IPS DF 6.9 (cell line): ENCODE results near the gene AP3B1.

Experiments used
- DNase-seq: peaks from one replicate; pipeline ENCODE4 v3.0.0-alpha.2; 2013; ENCODE audit warnings: low read depth, low spot score
- H3K27ac ChIP-seq: one replicate; pipeline ENCODE4 v1.5.1; 2013; ENCODE audit warnings: low read length, control low read depth
- H3K27me3 ChIP-seq: 2 replicates; pipeline ENCODE4 v1.6.1; 2013; ENCODE audit warnings: mild to moderate bottlenecking, low read length; ENCODE audit not compliant: control insufficient read depth, insufficient read depth
- H3K36me3 ChIP-seq: 2 replicates; pipeline ENCODE4 v1.6.1; 2013; ENCODE audit warnings: low read length; ENCODE audit not compliant: control insufficient read depth, insufficient read depth
- H3K4me1 ChIP-seq: 2 replicates; pipeline ENCODE4 v1.6.1; 2013; ENCODE audit warnings: low read length; ENCODE audit not compliant: control insufficient read depth, insufficient read depth
- H3K4me3 ChIP-seq: 2 replicates; pipeline ENCODE4 v1.5.1; 2013; ENCODE audit warnings: mild to moderate bottlenecking, low read length
- H3K9me3 ChIP-seq: 2 replicates; pipeline ENCODE4 v1.6.1; 2013; ENCODE audit warnings: low read length, inconsistent platforms; ENCODE audit not compliant: control insufficient read depth, insufficient read depth
- WGBS: extraction: QIAGEN DNeasy Blood & Tissue Kit; methylation state at CpG from one replicate; pipeline ENCODE4 v1.1.7; 2013; ENCODE audit warnings: mixed read lengths, missing lambda C conversion rate; ENCODE audit not compliant: insufficient read length, insufficient coverage; 5-methylcytosine and 5-hydroxymethylcytosine counted together

AP3B1 gene

DNA sequence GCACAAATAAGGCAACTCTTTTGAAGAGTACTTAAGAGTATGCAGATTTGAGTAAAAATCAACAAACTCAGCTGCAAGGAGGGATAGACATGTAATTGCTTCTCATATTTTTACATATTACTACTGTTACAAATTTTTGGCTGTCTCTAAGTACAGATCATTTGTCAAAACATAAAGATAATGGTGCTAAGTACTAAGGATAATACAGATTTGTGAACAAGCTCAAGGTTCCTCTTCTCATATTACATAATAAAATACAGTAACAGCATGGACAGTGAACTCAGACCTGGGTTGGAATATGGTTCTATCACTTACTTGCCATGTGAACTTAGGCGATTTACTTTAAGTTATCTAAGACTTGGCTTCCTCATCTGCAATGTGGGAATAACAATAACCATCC lies 168.0 kb downstream of the AP3B1 start:
- Histone ChIP-seq H3K4me3 (no peak overlapping the region), H3K27ac (no peak overlapping the region), H3K9me3 (no peaks in the 10 kb centered on the region), H3K27me3 (no peaks in the 10 kb centered on the region), H3K36me3 (no peaks in the 10 kb centered on the region), H3K4me1 (no peaks in the 10 kb centered on the region)
- WGBS = no CpG with 5 or more reads among the region's 1 CpG
- DNase-seq = no peak

- Histone ChIP-seq H3K27me3 (no peaks in the 10 kb centered on the region), H3K9me3 (no peaks in the 10 kb centered on the region), H3K4me3 (no peak overlapping the region), H3K27ac (no peak overlapping the region), H3K36me3 (0 out of 2 replicates have a peak, but pooled peaks cover 6% of the 10 kb centered on the region), H3K4me1 (no peaks in the 10 kb centered on the region)
- no CpG with 5 or more reads among the region's 1 CpG for WGBS
- DNase-seq = no peak
Measured at GRCh38 chr5:78116167-78116566, 178.3 kb downstream of the AP3B1 start.

GRCh38 chr5:78113689-78114264 lies 180.7 kb downstream of the AP3B1 start:
- Histone ChIP-seq H3K4me3 (no peak overlapping the region), H3K4me1 (no peaks in the 10 kb centered on the region), H3K36me3 (0 out of 2 replicates have a peak, but pooled peaks cover 6% of the 10 kb centered on the region), H3K27me3 (no peaks in the 10 kb centered on the region), H3K9me3 (no peaks in the 10 kb centered on the region), H3K27ac (no peak overlapping the region)
- DNase-seq = no peak
- no CpG with 5 or more reads among the region's 5 CpGs for WGBS

- Histone ChIP-seq H3K9me3 (no peaks in the 10 kb centered on the region), H3K36me3 (0 out of 2 replicates have a peak, but pooled peaks cover 4% of the 10 kb centered on the region), H3K4me1 (no peaks in the 10 kb centered on the region), H3K4me3 (no peak overlapping the region), H3K27me3 (no peaks in the 10 kb centered on the region), H3K27ac (no peak overlapping the region)
- WGBS = no CpG with 5 or more reads among the region's 10 CpGs
- DNase-seq = no peak
Measured at GRCh38 chr5:78112931-78113330, 181.6 kb downstream of the AP3B1 start.

- Histone ChIP-seq H3K36me3 (0 out of 2 replicates have a peak, but pooled peaks cover 4% of the 10 kb centered on the region), H3K27me3 (no peaks in the 10 kb centered on the region), H3K9me3 (no peaks in the 10 kb centered on the region), H3K27ac (no peak overlapping the region), H3K4me1 (no peaks in the 10 kb centered on the region), H3K4me3 (no peak overlapping the region)
- no peak for DNase-seq
- no CpG with 5 or more reads among the region's 3 CpGs for WGBS
Measured at GRCh38 chr5:78109891-78110324, 184.6 kb downstream of the AP3B1 start.

DNA sequence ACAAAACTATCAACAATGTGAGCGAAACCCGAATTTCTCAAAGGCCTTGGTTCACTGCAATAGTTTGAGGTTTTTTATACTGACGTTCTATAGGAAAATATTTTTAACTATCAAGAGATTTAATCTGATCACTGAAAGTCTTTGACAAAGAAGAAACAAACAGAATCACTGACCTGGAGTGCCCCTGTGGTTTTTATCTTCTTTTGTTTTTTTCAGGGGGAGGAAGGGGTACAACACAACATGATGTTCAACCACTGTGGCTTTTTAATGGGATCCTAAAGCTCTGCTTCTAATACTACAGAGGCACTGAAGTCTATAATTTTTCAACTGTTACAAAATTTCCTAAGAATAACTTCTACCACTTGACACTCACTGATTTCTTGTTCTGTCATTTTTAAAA lies 185.9 kb downstream of the AP3B1 start:
- DNase-seq = no peak
- WGBS = no CpG with 5 or more reads among the region's 3 CpGs
- Histone ChIP-seq H3K36me3 (no peaks in the 10 kb centered on the region), H3K9me3 (no peaks in the 10 kb centered on the region), H3K4me3 (no peak overlapping the region), H3K27me3 (no peaks in the 10 kb centered on the region), H3K4me1 (no peaks in the 10 kb centered on the region), H3K27ac (no peak overlapping the region)

DNA sequence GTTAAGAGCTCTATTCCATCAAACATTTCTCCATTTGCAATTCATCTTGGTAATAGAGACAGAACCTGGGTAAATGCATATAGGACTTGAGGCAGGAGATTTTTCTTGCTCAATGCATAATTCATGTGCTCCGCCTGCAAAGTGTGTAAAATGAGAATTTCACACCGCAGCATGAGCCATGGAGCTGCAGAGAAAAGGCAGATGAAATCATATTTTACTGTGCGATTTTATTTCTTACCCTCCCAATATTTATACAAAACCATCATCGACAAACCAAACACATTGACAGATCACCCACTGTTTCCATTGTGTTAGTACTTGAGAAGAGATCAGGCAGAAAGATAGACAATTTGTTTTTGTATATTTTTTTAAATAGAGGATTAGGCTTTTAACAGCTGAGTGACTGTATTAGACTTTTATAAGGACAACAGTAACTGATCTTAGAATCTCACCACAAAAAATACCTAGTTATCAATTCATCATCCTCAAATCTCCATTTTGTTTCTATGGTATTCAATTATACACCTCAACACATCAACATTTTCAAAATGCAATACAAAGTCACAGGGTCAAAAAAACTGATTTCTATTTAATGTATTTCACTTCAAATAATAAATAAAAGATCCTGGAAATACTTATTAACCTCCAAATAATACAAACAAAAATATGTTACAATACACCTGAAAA lies 191.1 kb downstream of the AP3B1 start:
- Histone ChIP-seq H3K9me3 (no peaks in the 10 kb centered on the region), H3K27me3 (no peaks in the 10 kb centered on the region), H3K4me3 (no peak overlapping the region), H3K27ac (no peak overlapping the region), H3K4me1 (no peaks in the 10 kb centered on the region), H3K36me3 (0 out of 2 replicates have a peak, but pooled peaks cover 2% of the 10 kb centered on the region)
- 100% methylated on average over 2 of the region's 4 CpGs for WGBS
- no peak for DNase-seq

- H3K27me3 ChIP-seq = no peaks in the 10 kb centered on the region
- no peaks in the 10 kb centered on the region for H3K9me3 ChIP-seq
- no peak overlapping the region for H3K27ac ChIP-seq
- H3K4me3 ChIP-seq = no peak overlapping the region
- H3K36me3 ChIP-seq = 0 out of 2 replicates have a peak, but pooled peaks cover 2% of the 10 kb centered on the region
- no peak for DNase-seq
- no peaks in the 10 kb centered on the region for H3K4me1 ChIP-seq
Measured at GRCh38 chr5:78102500-78102899, 192.0 kb downstream of the AP3B1 start.

DNA sequence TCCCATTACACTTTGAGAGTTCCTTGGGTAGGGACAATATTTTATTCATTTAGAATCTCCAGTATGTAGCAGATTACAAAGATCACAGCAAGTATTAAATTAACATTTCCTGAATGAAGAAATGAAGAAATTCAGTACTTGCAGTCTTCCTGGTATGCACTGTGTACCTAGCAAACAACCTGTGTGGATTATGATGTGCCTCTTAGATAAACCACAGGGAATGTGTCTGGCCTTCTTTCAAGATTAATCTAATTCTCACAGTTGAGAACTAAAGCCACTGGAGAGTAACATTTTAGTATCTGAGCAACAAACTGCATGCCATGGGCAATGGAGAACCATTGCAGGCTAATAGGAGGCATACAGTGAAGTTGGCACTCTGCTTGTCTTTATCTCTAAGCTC lies 199.4 kb downstream of the AP3B1 start:
- DNase-seq = no peak
- H3K4me1 ChIP-seq = no peaks in the 10 kb centered on the region
- H3K9me3 ChIP-seq = no peaks in the 10 kb centered on the region
- H3K27ac ChIP-seq = no peak overlapping the region
- no peaks in the 10 kb centered on the region for H3K27me3 ChIP-seq
- no peak overlapping the region for H3K4me3 ChIP-seq
- 0 out of 2 replicates have a peak, but pooled peaks cover 2% of the 10 kb centered on the region for H3K36me3 ChIP-seq

GRCh38 chr5:78090002-78090401 lies 204.5 kb downstream of the AP3B1 start:
- no CpG with 5 or more reads among the region's 1 CpG for WGBS
- no peaks in the 10 kb centered on the region for H3K9me3 ChIP-seq
- no peaks in the 10 kb centered on the region for H3K27me3 ChIP-seq
- H3K4me1 ChIP-seq = no peaks in the 10 kb centered on the region
- no peak overlapping the region for H3K4me3 ChIP-seq
- DNase-seq = no peak
- H3K36me3 ChIP-seq = no peaks in the 10 kb centered on the region
- no peak overlapping the region for H3K27ac ChIP-seq

- Histone ChIP-seq H3K27me3 (no peaks in the 10 kb centered on the region), H3K9me3 (no peaks in the 10 kb centered on the region), H3K4me3 (no peak overlapping the region), H3K27ac (no peak overlapping the region), H3K4me1 (no peaks in the 10 kb centered on the region), H3K36me3 (no peaks in the 10 kb centered on the region)
- DNase-seq = no peak
Measured at GRCh38 chr5:78078858-78079257, 215.6 kb downstream of the AP3B1 start.
